HEK293 (cell line): ENCODE measurements around the gene NEU4.

ENCODE experiments used
- GLIS2 ChIP-seq: fragments of 450-650 bp; formaldehyde crosslinking; IDR thresholded peaks from 2 replicates; pipeline ENCODE4 v1.5.1; 2016; ENCODE audit warnings: missing biosample characterization, missing genetic modification characterization
- HIC1 ChIP-seq: fragments of 450-650 bp; formaldehyde crosslinking; IDR thresholded peaks from 2 replicates; pipeline ENCODE4 v1.5.1; 2016; ENCODE audit warnings: missing biosample characterization, missing genetic modification characterization
- KLF9 ChIP-seq: fragments of 450-650 bp; formaldehyde crosslinking; IDR thresholded peaks from 2 replicates; pipeline ENCODE4 v1.5.1; 2016; ENCODE audit warnings: missing biosample characterization, missing genetic modification characterization, low read depth
- REPIN1 ChIP-seq: fragments of 450-650 bp; formaldehyde crosslinking; IDR thresholded peaks from 2 replicates; pipeline ENCODE4 v1.5.1; 2017; ENCODE audit warnings: missing biosample characterization, missing genetic modification characterization, low read depth
- SCRT2 ChIP-seq: fragments of 450-650 bp; formaldehyde crosslinking; IDR thresholded peaks from 2 replicates; pipeline ENCODE4 v1.5.1; 2016; ENCODE audit warnings: missing biosample characterization, missing genetic modification characterization
- ZBTB8A ChIP-seq: fragments of 450-650 bp; formaldehyde crosslinking; IDR thresholded peaks from 2 replicates; pipeline ENCODE4 v1.5.1; 2016; ENCODE audit warnings: missing biosample characterization, missing genetic modification characterization
- ZFP69B ChIP-seq: fragments of 450-650 bp; formaldehyde crosslinking; IDR thresholded peaks from 2 replicates; pipeline ENCODE4 v1.5.1; 2016; ENCODE audit warnings: missing biosample characterization, missing genetic modification characterization
- ZIC2 ChIP-seq: fragments of 450-650 bp; formaldehyde crosslinking; IDR thresholded peaks from 2 replicates; pipeline ENCODE4 v1.5.1; 2016; ENCODE audit warnings: missing biosample characterization, missing genetic modification characterization
- ZNF138 ChIP-seq: fragments of 450-650 bp; formaldehyde crosslinking; IDR thresholded peaks from 2 replicates; pipeline ENCODE4 v1.5.1; 2016; ENCODE audit warnings: missing biosample characterization, missing genetic modification characterization, borderline replicate concordance
- ZNF146 ChIP-seq: fragments of 450-650 bp; formaldehyde crosslinking; IDR thresholded peaks from 2 replicates; pipeline ENCODE4 v1.5.1; 2016; ENCODE audit warnings: missing biosample characterization, missing genetic modification characterization
- ZNF184 ChIP-seq: fragments of 450-650 bp; IDR thresholded peaks from 2 replicates; pipeline ENCODE4 v1.5.1; 2018; ENCODE audit warnings: missing biosample characterization, mild to moderate bottlenecking, missing genetic modification characterization
- ZNF214 ChIP-seq: fragments of 450-650 bp; formaldehyde crosslinking; IDR thresholded peaks from 2 replicates; pipeline ENCODE4 v1.5.1; 2017; ENCODE audit warnings: missing biosample characterization, mild to moderate bottlenecking, missing genetic modification characterization, borderline replicate concordance
- ZNF239 ChIP-seq: fragments of 450-650 bp; formaldehyde crosslinking; IDR thresholded peaks from 2 replicates; pipeline ENCODE4 v1.5.1; 2016; ENCODE audit warnings: missing biosample characterization, missing genetic modification characterization
- ZNF26 ChIP-seq: fragments of 450-650 bp; formaldehyde crosslinking; IDR thresholded peaks from 2 replicates; pipeline ENCODE4 v1.5.1; 2016; ENCODE audit warnings: missing biosample characterization, missing genetic modification characterization
- ZNF311 ChIP-seq: fragments of 450-650 bp; formaldehyde crosslinking; IDR thresholded peaks from 2 replicates; pipeline ENCODE4 v1.5.1; 2017; ENCODE audit warnings: missing biosample characterization, missing genetic modification characterization, borderline replicate concordance
- ZNF341 ChIP-seq: fragments of 450-650 bp; formaldehyde crosslinking; IDR thresholded peaks from 2 replicates; pipeline ENCODE4; 2016; ENCODE audit warnings: low read depth, missing biosample characterization, missing genetic modification characterization
- ZNF394 ChIP-seq: fragments of 450-650 bp; formaldehyde crosslinking; IDR thresholded peaks from 2 replicates; pipeline ENCODE4 v1.5.1; 2016; ENCODE audit warnings: missing biosample characterization, missing genetic modification characterization, mild to moderate bottlenecking, moderate library complexity, borderline replicate concordance
- ZNF449 ChIP-seq: fragments of 450-650 bp; formaldehyde crosslinking; IDR thresholded peaks from 2 replicates; pipeline ENCODE4 v1.5.1; 2017; ENCODE audit warnings: missing biosample characterization, mild to moderate bottlenecking, missing genetic modification characterization, moderate library complexity
- ZNF670 ChIP-seq: fragments of 450-650 bp; formaldehyde crosslinking; IDR thresholded peaks from 2 replicates; pipeline ENCODE4 v1.5.1; 2016; ENCODE audit warnings: missing biosample characterization, missing genetic modification characterization, low read depth
- ZNF692 ChIP-seq: fragments of 450-650 bp; formaldehyde crosslinking; IDR thresholded peaks from 2 replicates; pipeline ENCODE4 v1.5.1; 2016; ENCODE audit warnings: missing biosample characterization, missing genetic modification characterization
- ZNF830 ChIP-seq: fragments of 450-650 bp; IDR thresholded peaks from 2 replicates; pipeline ENCODE4 v1.5.0; 2018; ENCODE audit warnings: missing biosample characterization, missing genetic modification characterization, low read depth, mild to moderate bottlenecking, moderate library complexity
- ZNF837 ChIP-seq: fragments of 450-650 bp; formaldehyde crosslinking; IDR thresholded peaks from 2 replicates; pipeline ENCODE4 v1.5.1; 2016; ENCODE audit warnings: missing biosample characterization, missing genetic modification characterization
- ZSCAN30 ChIP-seq: fragments of 450-650 bp; IDR thresholded peaks from 2 replicates; pipeline ENCODE4 v1.5.1; 2018; ENCODE audit warnings: missing biosample characterization, mild to moderate bottlenecking, missing genetic modification characterization, moderate library complexity

NEU4 gene

GRCh38 chr2:241774419-241775222 is 34.4 kb upstream of the NEU4 start (continued):
- TF ChIP-seq ZFP69B (tag by site-specific recombination) (0 out of 2 replicates have a peak, but pooled peaks have one; percentile 65), ZNF341 (tag by site-specific recombination) (peak; percentile 42; the same call in 1 of the 2 replicates), REPIN1 (tag by site-specific recombination) (no peak), ZNF837 (tag by site-specific recombination) (no peak), ZNF692 (tag by site-specific recombination) (0 out of 2 replicates have a peak, but pooled peaks have one; percentile 19), KLF9 (tag by site-specific recombination) (peak; percentile 60), ZNF830 (tag by site-specific recombination) (no peak), ZSCAN30 (no peak), ZNF26 (tag by site-specific recombination) (no peak), ZNF138 (tag by site-specific recombination) (no peak), GLIS2 (tag by site-specific recombination) (peak; percentile 77), ZNF394 (tag by site-specific recombination) (peak; percentile 72), ZBTB8A (tag by site-specific recombination) (no peak), ZIC2 (tag by site-specific recombination) (peak; percentile 94), ZNF449 (tag by site-specific recombination) (no peak), ZNF146 (tag by site-specific recombination) (no peak), HIC1 (tag by site-specific recombination) (peak; percentile 40; the same call in 1 of the 2 replicates), ZNF311 (tag by site-specific recombination) (no peak), ZNF670 (tag by site-specific recombination) (no peak), ZNF214 (tag by site-specific recombination) (no peak), SCRT2 (0 out of 2 replicates have a peak, but pooled peaks have one; percentile 40), ZNF239 (no peak), ZNF184 (tag by site-specific recombination) (no peak)
